Measurements from ENCODE around the gene CKAP2.
"Not testable (repeated sequence)": the region's sequence is repeated elsewhere in the genome, so short reads cannot be mapped to it uniquely, and the experiment has no call there.

The CKAP2 gene

GRCh38 chr13:52408071-52408658 is 47.1 kb upstream of the CKAP2 start:
- POLR2A ChIA-PET; H3K36me3 ChIP-seq (ENCODE audit: control insufficient read depth in 2 of 2, insufficient read depth in 1 of 2, low read length in 2 of 2); H3K4me1 ChIP-seq (ENCODE audit: control insufficient read depth, insufficient read depth, low read length); H3K4me3 ChIP-seq (ENCODE audit: low read depth, low read length); H3K9me3 ChIP-seq (ENCODE audit: control insufficient read depth, insufficient read depth, low read depth, low read length); H3K27ac ChIP-seq (ENCODE audit: extremely low read depth, low read depth, low read length); CTCF ChIA-PET: not testable (repeated sequence)

GRCh38 chr13:52411629-52412028 is 43.6 kb upstream of the CKAP2 start:
- ChIA-PET CTCF (no interaction called here), POLR2A (no interaction called here)
- no peak overlapping the region for H3K4me3 ChIP-seq (ENCODE audit: low read depth, low read length)
- no peaks in the 10 kb centered on the region for H3K4me1 ChIP-seq (ENCODE audit: control insufficient read depth, insufficient read depth, low read length)
- no peaks in the 10 kb centered on the region for H3K9me3 ChIP-seq (ENCODE audit: control insufficient read depth, insufficient read depth, low read depth, low read length)
- H3K27ac ChIP-seq (ENCODE audit: extremely low read depth, low read depth, low read length): no peak overlapping the region
- no peak for TF ChIP-seq ZSCAN5A (tag by site-specific recombination; IDR thresholded peaks at IDR 0.05)
- no peak for TF ChIP-seq AEBP2 (tag by site-specific recombination; IDR thresholded peaks at IDR 0.05; ENCODE audit: borderline replicate concordance)
- no peak for TF ChIP-seq GLI2 (tag by site-specific recombination; IDR thresholded peaks at IDR 0.05; ENCODE audit: borderline replicate concordance, low read depth)
- TF ChIP-seq ZSCAN4 (tag by site-specific recombination; IDR thresholded peaks at IDR 0.05): no peak
- TF ChIP-seq ZSCAN23 (tag by site-specific recombination; IDR thresholded peaks at IDR 0.05): no peak
- no peak for TF ChIP-seq YY2 (tag by site-specific recombination; IDR thresholded peaks at IDR 0.05)
- no peak for TF ChIP-seq KLF1 (tag by site-specific recombination; IDR thresholded peaks at IDR 0.05)
- TF ChIP-seq ZNF394 (tag by site-specific recombination; IDR thresholded peaks at IDR 0.05; ENCODE audit: borderline replicate concordance): no peak
- TF ChIP-seq INSM2 (tag by site-specific recombination; IDR thresholded peaks at IDR 0.05): no peak
- TF ChIP-seq HIC1 (tag by site-specific recombination; IDR thresholded peaks at IDR 0.05): no peak
- no peak for TF ChIP-seq ZBTB11 (tag by site-specific recombination; conservative IDR thresholded peaks at IDR 0.05; ENCODE audit: low read depth)
- TF ChIP-seq ZNF660 (tag by site-specific recombination; IDR thresholded peaks at IDR 0.05): no peak
- no peak for TF ChIP-seq KLF10 (tag by site-specific recombination; IDR thresholded peaks at IDR 0.05)
- TF ChIP-seq ZNF843 (tag by site-specific recombination; IDR thresholded peaks at IDR 0.05): no peak
- no peak for TF ChIP-seq MZF1 (tag by site-specific recombination; IDR thresholded peaks at IDR 0.05; ENCODE audit: borderline replicate concordance)
- H3K36me3 ChIP-seq (ENCODE audit: control insufficient read depth in 2 of 2, insufficient read depth in 1 of 2, low read length in 2 of 2): peaks cover 0 to 17% of the 10 kb centered on the region in 2 experiments; a peak in 1 of 3 replicates

Data from HEK293 (cell line).